GM21723 (cell line): ENCODE measurements around the gene TRPM4.
"Not testable (repeated sequence)": the region's sequence is repeated elsewhere in the genome, so short reads cannot be mapped to it uniquely, and the experiment has no call there.

Experiments used
- ATAC-seq: cut with Tn5 transposase; IDR thresholded peaks from one replicate; pipeline ENCODE4 v1.9.1; 2021; ENCODE audit warnings: mild to moderate bottlenecking, moderate library complexity; ENCODE audit not compliant: unreplicated experiment

The TRPM4 gene

GRCh38 chr19:49186108-49186507 is 28.5 kb downstream of the TRPM4 start:
- ATAC-seq = no peak

GRCh38 chr19:49188626-49189200 is 31.1 kb downstream of the TRPM4 start:
- no peak for ATAC-seq

GRCh38 chr19:49189259-49189658 is 31.7 kb downstream of the TRPM4 start:
- no peak for ATAC-seq

- ATAC-seq = no peak
These were observed 33.2 kb downstream of the TRPM4 start for GRCh38 chr19:49190781-49191180.

- no peak for ATAC-seq
These were observed 36.3 kb downstream of the TRPM4 start for GRCh38 chr19:49193822-49194394.

- ATAC-seq = no peak
These were observed 36.8 kb downstream of the TRPM4 start for GRCh38 chr19:49194408-49194807.

- no peak for ATAC-seq
These were observed 39.1 kb downstream of the TRPM4 start for GRCh38 chr19:49196527-49197240.

- no peak for ATAC-seq
These were observed 42.8 kb downstream of the TRPM4 start for GRCh38 chr19:49200238-49200862.

GRCh38 chr19:49201042-49201441 is 43.5 kb downstream of the TRPM4 start:
- ATAC-seq = no peak

GRCh38 chr19:49205114-49205513 is 47.5 kb downstream of the TRPM4 start:
- ATAC-seq = no peak

GRCh38 chr19:49209502-49209901 is 51.9 kb downstream of the TRPM4 start:
- not testable (repeated sequence) for ATAC-seq

- no peak for ATAC-seq
These were observed 52.7 kb downstream of the TRPM4 start for GRCh38 chr19:49210108-49210900.

GRCh38 chr19:49210901-49211451 is 53.4 kb downstream of the TRPM4 start:
- no peak for ATAC-seq

GRCh38 chr19:49212016-49212701 is 54.6 kb downstream of the TRPM4 start:
- no peak for ATAC-seq

- ATAC-seq = no peak
These were observed 56.2 kb downstream of the TRPM4 start for GRCh38 chr19:49213791-49214190.

GRCh38 chr19:49214701-49215100 is 57.1 kb downstream of the TRPM4 start:
- ATAC-seq = no peak

GRCh38 chr19:49216071-49216470 is 58.5 kb downstream of the TRPM4 start:
- no peak for ATAC-seq

GRCh38 chr19:49217382-49217781 is 59.8 kb downstream of the TRPM4 start:
- no peak for ATAC-seq

GRCh38 chr19:49222011-49222410 is 64.4 kb downstream of the TRPM4 start:
- no peak for ATAC-seq

- no peak for ATAC-seq
These were observed 64.9 kb downstream of the TRPM4 start for GRCh38 chr19:49222528-49222927.
